ENCODE measurements around the gene ANKRD44. TPM values are rescaled to one million over a fixed set of nuclear protein-coding genes. Genes with fewer than 3 reads are reported as not detected.

ANKRD44 gene
- total RNA-seq, 1 experiment from 2014 or later: 7.1 TPM

DNA sequence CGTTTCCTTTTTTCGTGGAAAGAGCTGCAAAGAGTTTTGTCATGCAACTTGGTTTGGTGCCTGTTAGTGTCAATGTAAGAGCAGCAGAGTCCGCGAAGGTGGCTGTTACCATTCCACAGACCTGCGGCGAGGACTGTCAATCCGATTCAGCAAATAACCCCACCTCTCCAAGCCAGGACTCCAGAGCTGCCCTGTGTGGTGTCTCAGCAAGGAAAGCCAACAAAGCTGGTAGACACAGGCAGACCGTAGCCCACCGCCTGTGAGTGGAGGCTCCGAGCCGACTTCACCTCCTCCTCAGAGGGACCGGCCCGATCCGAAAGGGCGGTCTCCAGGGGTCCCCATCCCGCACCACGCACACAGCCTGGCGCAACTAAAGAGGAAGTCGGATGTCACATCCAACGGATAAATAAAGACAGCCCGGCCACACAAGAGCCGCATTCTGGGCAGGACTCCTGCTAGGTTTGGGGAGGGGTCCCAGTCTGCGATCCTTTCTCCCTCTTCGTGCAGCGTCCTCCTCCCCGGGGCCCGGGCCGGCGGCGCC, 819 bp downstream of the ANKRD44 start:
- peaks cover 15% of the 10 kb centered on the region for H3K4me1 Mint-ChIP-seq (ENCODE audit: low read depth, unreplicated experiment)
- BruUV-seq (replicated peaks): no TSS peak
- CTCF ChIA-PET: interaction anchor here (1.0 kb wide), 1 partner anchor 197 kb away, joined by 3 read pairs; no protein-coding TSS in a partner anchor
- no peaks in the 10 kb centered on the region for H3K9me3 Mint-ChIP-seq (ENCODE audit: low read depth, unreplicated experiment)
- TF ChIP-seq, protein P1, sequence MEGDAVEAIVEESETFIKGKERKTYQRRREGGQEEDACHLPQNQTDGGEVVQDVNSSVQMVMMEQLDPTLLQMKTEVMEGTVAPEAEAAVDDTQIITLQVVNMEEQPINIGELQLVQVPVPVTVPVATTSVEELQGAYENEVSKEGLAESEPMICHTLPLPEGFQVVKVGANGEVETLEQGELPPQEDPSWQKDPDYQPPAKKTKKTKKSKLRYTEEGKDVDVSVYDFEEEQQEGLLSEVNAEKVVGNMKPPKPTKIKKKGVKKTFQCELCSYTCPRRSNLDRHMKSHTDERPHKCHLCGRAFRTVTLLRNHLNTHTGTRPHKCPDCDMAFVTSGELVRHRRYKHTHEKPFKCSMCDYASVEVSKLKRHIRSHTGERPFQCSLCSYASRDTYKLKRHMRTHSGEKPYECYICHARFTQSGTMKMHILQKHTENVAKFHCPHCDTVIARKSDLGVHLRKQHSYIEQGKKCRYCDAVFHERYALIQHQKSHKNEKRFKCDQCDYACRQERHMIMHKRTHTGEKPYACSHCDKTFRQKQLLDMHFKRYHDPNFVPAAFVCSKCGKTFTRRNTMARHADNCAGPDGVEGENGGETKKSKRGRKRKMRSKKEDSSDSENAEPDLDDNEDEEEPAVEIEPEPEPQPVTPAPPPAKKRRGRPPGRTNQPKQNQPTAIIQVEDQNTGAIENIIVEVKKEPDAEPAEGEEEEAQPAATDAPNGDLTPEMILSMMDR (IDR thresholded peaks at IDR 0.05; ENCODE audit: unreplicated experiment): no peak
- H3K36me3 Mint-ChIP-seq (ENCODE audit: insufficient read depth, unreplicated experiment): peaks cover 17% of the 10 kb centered on the region
- peak overlapping the region; percentile 81 for H3K4me3 Mint-ChIP-seq (ENCODE audit: low read depth, unreplicated experiment)
- DNase-seq: no peak
- no peaks in the 10 kb centered on the region for H3K27me3 Mint-ChIP-seq (ENCODE audit: unreplicated experiment)
- intact Hi-C loops (cut with micrococcal nuclease; ENCODE audit: unreplicated experiment): loop anchor here (2.0 to 5.0 kb wide), 3 partner anchors 67 to 119 kb away; no protein-coding TSS in a partner anchor
- H3K27ac Mint-ChIP-seq (ENCODE audit: unreplicated experiment): peak overlapping the region; percentile 44

DNA sequence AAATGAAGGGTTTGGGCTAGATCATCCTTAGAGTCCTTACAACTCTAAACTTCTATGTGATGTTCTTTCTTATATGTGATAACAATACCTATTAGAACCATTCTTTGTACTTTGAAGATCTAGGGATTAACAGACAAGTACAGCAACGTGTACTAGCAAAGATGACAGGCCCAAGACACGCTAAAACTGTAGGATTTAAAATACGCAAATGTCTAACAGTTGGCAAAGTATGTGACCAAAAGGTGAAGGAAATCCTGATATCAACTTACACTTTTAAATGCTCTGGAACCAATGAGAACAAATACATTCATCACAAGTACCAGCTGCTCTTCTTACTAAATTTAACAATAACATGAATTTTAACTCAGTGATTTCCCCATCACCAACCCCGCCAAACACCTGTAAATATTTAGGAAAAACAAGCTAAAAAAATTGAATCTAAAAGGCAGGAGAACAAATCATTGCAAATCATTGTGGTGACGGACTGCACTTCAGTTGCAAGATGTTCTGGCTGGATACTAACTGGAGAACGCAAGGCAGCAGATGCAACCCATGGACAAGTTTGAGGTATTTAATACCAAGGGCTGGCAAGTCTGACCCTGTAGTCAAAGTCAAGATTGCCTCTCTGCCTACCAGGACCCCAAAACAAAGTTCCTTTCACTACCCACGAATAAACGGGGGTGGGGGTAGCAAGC, 1.4 kb downstream of the ANKRD44 start:
- H3K27me3 Mint-ChIP-seq (ENCODE audit: unreplicated experiment): no peaks in the 10 kb centered on the region
- intact Hi-C loops (cut with micrococcal nuclease; ENCODE audit: unreplicated experiment): no loop called here
- TF ChIP-seq, protein P1 (IDR thresholded peaks at IDR 0.05; ENCODE audit: unreplicated experiment): no peak
- BruUV-seq (replicated peaks): no TSS peak
- peaks cover 17% of the 10 kb centered on the region for H3K36me3 Mint-ChIP-seq (ENCODE audit: insufficient read depth, unreplicated experiment)
- H3K27ac Mint-ChIP-seq (ENCODE audit: unreplicated experiment): no peak overlapping the region
- H3K4me3 Mint-ChIP-seq (ENCODE audit: low read depth, unreplicated experiment): peak overlapping the region; percentile 81
- no peaks in the 10 kb centered on the region for H3K9me3 Mint-ChIP-seq (ENCODE audit: low read depth, unreplicated experiment)
- no peak for DNase-seq
- peaks cover 15% of the 10 kb centered on the region for H3K4me1 Mint-ChIP-seq (ENCODE audit: low read depth, unreplicated experiment)
- CTCF ChIA-PET: interaction anchor here (1.0 kb wide), 1 partner anchor 196 kb away, joined by 3 read pairs; no protein-coding TSS in a partner anchor

GRCh38 chr2:197308585-197308984, 2.0 kb downstream of the ANKRD44 start:
- TSS peak; percentile 34 for BruUV-seq (replicated peaks)
- H3K4me3 Mint-ChIP-seq (ENCODE audit: low read depth, unreplicated experiment): no peak overlapping the region
- H3K27ac Mint-ChIP-seq (ENCODE audit: unreplicated experiment): no peak overlapping the region
- peaks cover 15% of the 10 kb centered on the region for H3K4me1 Mint-ChIP-seq (ENCODE audit: low read depth, unreplicated experiment)
- no peaks in the 10 kb centered on the region for H3K9me3 Mint-ChIP-seq (ENCODE audit: low read depth, unreplicated experiment)
- DNase-seq: no peak
- H3K36me3 Mint-ChIP-seq (ENCODE audit: insufficient read depth, unreplicated experiment): peaks cover 17% of the 10 kb centered on the region
- TF ChIP-seq, protein P1 (IDR thresholded peaks at IDR 0.05; ENCODE audit: unreplicated experiment): no peak
- intact Hi-C loops (cut with micrococcal nuclease; ENCODE audit: unreplicated experiment): no loop called here
- CTCF ChIA-PET: no interaction called here
- H3K27me3 Mint-ChIP-seq (ENCODE audit: unreplicated experiment): no peaks in the 10 kb centered on the region

GRCh38 chr2:197307933-197308521, 2.6 kb downstream of the ANKRD44 start:
- TF ChIP-seq, protein P1 (IDR thresholded peaks at IDR 0.05; ENCODE audit: unreplicated experiment): no peak
- intact Hi-C loops (cut with micrococcal nuclease; ENCODE audit: unreplicated experiment): no loop called here
- DNase-seq: no peak
- no TSS peak for BruUV-seq (replicated peaks)
- CTCF ChIA-PET: interaction anchor here (0.6 kb wide), 1 partner anchor 106 kb away, joined by 4 read pairs; no protein-coding TSS in a partner anchor
- Mint-ChIP-seq H3K9me3 (ENCODE audit: low read depth, unreplicated experiment) (no peaks in the 10 kb centered on the region), H3K27ac (ENCODE audit: unreplicated experiment) (no peak overlapping the region), H3K36me3 (ENCODE audit: insufficient read depth, unreplicated experiment) (peaks cover 17% of the 10 kb centered on the region), H3K27me3 (ENCODE audit: unreplicated experiment) (no peaks in the 10 kb centered on the region), H3K4me3 (ENCODE audit: low read depth, unreplicated experiment) (no peak overlapping the region), H3K4me1 (ENCODE audit: low read depth, unreplicated experiment) (peaks cover 15% of the 10 kb centered on the region)

Data from Calu3 (cell line).